HEK293 (cell line): ENCODE results near the gene SBSN.

Experiments used
- GLIS1 ChIP-seq: fragments of 450-650 bp; formaldehyde crosslinking; IDR thresholded peaks from 2 replicates; pipeline ENCODE4 v1.5.1; 2016; ENCODE audit warnings: missing biosample characterization, missing genetic modification characterization
- KLF8 ChIP-seq: fragments of 450-650 bp; formaldehyde crosslinking; IDR thresholded peaks from 2 replicates; pipeline ENCODE4 v1.5.1; 2016; ENCODE audit warnings: missing biosample characterization, missing genetic modification characterization
- SCRT2 ChIP-seq: fragments of 450-650 bp; formaldehyde crosslinking; IDR thresholded peaks from 2 replicates; pipeline ENCODE4 v1.5.1; 2016; ENCODE audit warnings: missing biosample characterization, missing genetic modification characterization
- ZBTB20 ChIP-seq: fragments of 450-650 bp; formaldehyde crosslinking; IDR thresholded peaks from 2 replicates; pipeline ENCODE4 v1.5.1; 2016; ENCODE audit warnings: missing biosample characterization, missing genetic modification characterization
- ZNF133 ChIP-seq: fragments of 450-650 bp; formaldehyde crosslinking; IDR thresholded peaks from 2 replicates; pipeline ENCODE4 v1.5.1; 2016; ENCODE audit warnings: missing biosample characterization, missing genetic modification characterization
- ZNF157 ChIP-seq: fragments of 450-650 bp; formaldehyde crosslinking; IDR thresholded peaks from 2 replicates; pipeline ENCODE4 v1.5.1; 2016; ENCODE audit warnings: missing biosample characterization, missing genetic modification characterization
- ZNF175 ChIP-seq: fragments of 450-650 bp; formaldehyde crosslinking; IDR thresholded peaks from 2 replicates; pipeline ENCODE4 v1.5.1; 2016; ENCODE audit warnings: missing biosample characterization, missing genetic modification characterization
- ZNF292 ChIP-seq: fragments of 450-650 bp; formaldehyde crosslinking; IDR thresholded peaks from 2 replicates; pipeline ENCODE4 v1.5.1; 2016; ENCODE audit warnings: low read depth, missing biosample characterization, missing genetic modification characterization, borderline replicate concordance
- ZNF324 ChIP-seq: fragments of 450-650 bp; formaldehyde crosslinking; IDR thresholded peaks from 2 replicates; pipeline ENCODE4 v1.5.1; 2016; ENCODE audit warnings: missing biosample characterization, missing genetic modification characterization
- ZNF501 ChIP-seq: fragments of 450-650 bp; formaldehyde crosslinking; IDR thresholded peaks from 2 replicates; pipeline ENCODE4 v1.5.1; 2016; ENCODE audit warnings: missing biosample characterization, missing genetic modification characterization
- ZNF510 ChIP-seq: fragments of 450-650 bp; formaldehyde crosslinking; IDR thresholded peaks from 2 replicates; pipeline ENCODE4 v1.5.1; 2018; ENCODE audit warnings: mild to moderate bottlenecking, missing genetic modification characterization, missing biosample characterization; ENCODE audit not compliant: insufficient replicate concordance
- ZNF530 ChIP-seq: fragments of 450-650 bp; formaldehyde crosslinking; IDR thresholded peaks from 2 replicates; pipeline ENCODE4 v1.5.1; 2016; ENCODE audit warnings: low read depth, missing biosample characterization, missing genetic modification characterization
- ZNF544 ChIP-seq: fragments of 450-650 bp; formaldehyde crosslinking; IDR thresholded peaks from 2 replicates; pipeline ENCODE4 v1.5.0; 2017; ENCODE audit warnings: missing biosample characterization, missing genetic modification characterization
- ZNF555 ChIP-seq: fragments of 450-650 bp; formaldehyde crosslinking; conservative IDR thresholded peaks from 2 replicates; pipeline ENCODE4 v1.5.1; 2017; ENCODE audit warnings: missing biosample characterization, mild to moderate bottlenecking, missing genetic modification characterization, inconsistent platforms
- ZNF561 ChIP-seq: fragments of 450-650 bp; IDR thresholded peaks from 2 replicates; pipeline ENCODE4 v1.5.1; 2018; ENCODE audit warnings: missing biosample characterization, missing genetic modification characterization, borderline replicate concordance
- ZNF585B ChIP-seq: fragments of 450-650 bp; formaldehyde crosslinking; IDR thresholded peaks from 2 replicates; pipeline ENCODE4 v1.5.1; 2016; ENCODE audit warnings: missing biosample characterization, missing genetic modification characterization
- ZNF658 ChIP-seq: fragments of 450-650 bp; formaldehyde crosslinking; IDR thresholded peaks from 2 replicates; pipeline ENCODE4; 2016; ENCODE audit warnings: missing biosample characterization, missing genetic modification characterization
- ZNF670 ChIP-seq: fragments of 450-650 bp; formaldehyde crosslinking; IDR thresholded peaks from 2 replicates; pipeline ENCODE4 v1.5.1; 2016; ENCODE audit warnings: missing biosample characterization, missing genetic modification characterization, low read depth
- ZNF707 ChIP-seq: fragments of 450-650 bp; formaldehyde crosslinking; IDR thresholded peaks from 2 replicates; pipeline ENCODE4 v1.5.1; 2016; ENCODE audit warnings: missing biosample characterization, missing genetic modification characterization
- ZNF785 ChIP-seq: fragments of 450-650 bp; formaldehyde crosslinking; IDR thresholded peaks from 2 replicates; pipeline ENCODE4 v1.5.1; 2016; ENCODE audit warnings: missing biosample characterization, missing genetic modification characterization
- ZSCAN16 ChIP-seq: fragments of 450-650 bp; formaldehyde crosslinking; IDR thresholded peaks from 2 replicates; pipeline ENCODE4 v1.5.1; 2016; ENCODE audit warnings: missing biosample characterization, missing genetic modification characterization
- ZSCAN30 ChIP-seq: fragments of 450-650 bp; IDR thresholded peaks from 2 replicates; pipeline ENCODE4 v1.5.1; 2018; ENCODE audit warnings: missing biosample characterization, mild to moderate bottlenecking, missing genetic modification characterization, moderate library complexity
- ZXDB ChIP-seq: fragments of 450-650 bp; formaldehyde crosslinking; IDR thresholded peaks from 2 replicates; pipeline ENCODE4 v1.5.1; 2016; ENCODE audit warnings: missing biosample characterization, missing genetic modification characterization
- TF ChIP-seq, protein P1 (sequence below): fragments of 450-650 bp; formaldehyde crosslinking; optimal IDR thresholded peaks from 2 replicates; pipeline ENCODE3; 2016; ENCODE audit warnings: missing biosample characterization, mild to moderate bottlenecking, missing genetic modification characterization
- TF ChIP-seq, protein P2 (sequence below): fragments of 450-650 bp; formaldehyde crosslinking; IDR thresholded peaks from 2 replicates; pipeline ENCODE4 v1.5.1; 2017; ENCODE audit warnings: missing biosample characterization, mild to moderate bottlenecking, missing genetic modification characterization, moderate library complexity
- TF ChIP-seq, protein P3 (sequence below): fragments of 450-650 bp; formaldehyde crosslinking; IDR thresholded peaks from 2 replicates; pipeline ENCODE4 v1.5.1; 2016; ENCODE audit warnings: missing biosample characterization, missing genetic modification characterization
- TF ChIP-seq, protein P4 (sequence below): fragments of 450-650 bp; formaldehyde crosslinking; IDR thresholded peaks from 2 replicates; pipeline ENCODE4 v1.5.1; 2016; ENCODE audit warnings: missing biosample characterization, missing genetic modification characterization
- TF ChIP-seq, protein P5 (sequence below): fragments of 450-650 bp; formaldehyde crosslinking; IDR thresholded peaks from 2 replicates; pipeline ENCODE4 v1.5.1; 2016; ENCODE audit warnings: missing biosample characterization, missing genetic modification characterization

Gene SBSN

DNA sequence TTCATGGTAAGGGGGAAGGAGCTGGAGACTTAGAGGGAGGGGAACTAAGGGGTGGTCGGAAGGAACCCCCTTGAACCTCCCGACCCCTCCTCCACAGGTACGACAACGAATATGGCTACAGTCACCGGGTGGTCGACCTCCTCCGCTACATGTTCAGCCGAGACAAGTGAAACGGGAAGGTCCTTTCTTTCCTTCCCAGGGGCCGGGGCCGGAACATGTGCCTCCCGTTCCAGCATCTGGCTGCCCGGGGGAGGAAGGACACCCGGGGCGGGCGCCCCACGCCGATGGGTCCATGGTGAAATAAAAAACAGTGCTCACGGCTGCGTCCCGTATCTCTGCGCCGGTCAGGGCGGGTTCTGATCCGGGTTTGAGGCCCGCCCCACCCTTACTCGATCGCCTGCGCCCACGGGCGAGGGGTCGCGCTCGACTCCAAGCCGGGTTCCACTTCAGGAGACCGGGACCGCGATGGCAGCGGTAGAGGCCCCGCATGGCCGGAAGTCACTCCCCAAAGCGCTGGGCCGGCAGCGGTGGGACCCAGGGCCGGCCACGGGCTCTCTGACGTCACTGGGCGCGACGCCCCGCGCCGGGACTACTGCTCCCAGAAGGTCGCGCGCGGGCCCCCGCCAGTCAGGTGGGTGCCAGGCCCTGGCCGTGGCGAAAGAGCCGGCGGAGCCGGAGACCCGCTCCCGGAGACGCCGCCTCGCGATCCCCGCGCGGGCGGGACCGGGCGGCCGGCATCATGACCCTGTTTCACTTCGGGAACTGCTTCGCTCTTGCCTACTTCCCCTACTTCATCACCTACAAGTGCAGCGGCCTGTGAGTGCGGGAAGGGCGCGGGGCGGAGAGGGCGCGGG lies 17.1 kb upstream of the SBSN start, which contains the start of gene TMEM147 (continued):
- TF ChIP-seq, protein P1, sequence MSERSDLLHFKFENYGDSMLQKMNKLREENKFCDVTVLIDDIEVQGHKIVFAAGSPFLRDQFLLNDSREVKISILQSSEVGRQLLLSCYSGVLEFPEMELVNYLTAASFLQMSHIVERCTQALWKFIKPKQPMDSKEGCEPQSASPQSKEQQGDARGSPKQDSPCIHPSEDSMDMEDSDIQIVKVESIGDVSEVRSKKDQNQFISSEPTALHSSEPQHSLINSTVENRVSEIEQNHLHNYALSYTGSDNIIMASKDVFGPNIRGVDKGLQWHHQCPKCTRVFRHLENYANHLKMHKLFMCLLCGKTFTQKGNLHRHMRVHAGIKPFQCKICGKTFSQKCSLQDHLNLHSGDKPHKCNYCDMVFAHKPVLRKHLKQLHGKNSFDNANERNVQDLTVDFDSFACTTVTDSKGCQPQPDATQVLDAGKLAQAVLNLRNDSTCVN, result peak; percentile 99
- TF ChIP-seq, protein P2, sequence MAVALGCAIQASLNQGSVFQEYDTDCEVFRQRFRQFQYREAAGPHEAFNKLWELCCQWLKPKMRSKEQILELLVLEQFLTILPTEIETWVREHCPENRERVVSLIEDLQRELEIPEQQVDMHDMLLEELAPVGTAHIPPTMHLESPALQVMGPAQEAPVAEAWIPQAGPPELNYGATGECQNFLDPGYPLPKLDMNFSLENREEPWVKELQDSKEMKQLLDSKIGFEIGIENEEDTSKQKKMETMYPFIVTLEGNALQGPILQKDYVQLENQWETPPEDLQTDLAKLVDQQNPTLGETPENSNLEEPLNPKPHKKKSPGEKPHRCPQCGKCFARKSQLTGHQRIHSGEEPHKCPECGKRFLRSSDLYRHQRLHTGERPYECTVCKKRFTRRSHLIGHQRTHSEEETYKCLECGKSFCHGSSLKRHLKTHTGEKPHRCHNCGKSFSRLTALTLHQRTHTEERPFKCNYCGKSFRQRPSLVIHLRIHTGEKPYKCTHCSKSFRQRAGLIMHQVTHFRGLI (tag by site-specific recombination), result peak; percentile 64; the same call in 1 of the 2 replicates
- TF ChIP-seq ZNF561 (tag by site-specific recombination) (peak; percentile 100; the same call in 1 of the 2 replicates), KLF8 (peak; percentile 95), ZNF530 (0 out of 2 replicates have a peak, but pooled peaks have one; percentile 50), ZNF555 (tag by site-specific recombination) (no peak), ZSCAN16 (peak; percentile 28; the same call in 1 of the 2 replicates), ZNF324 (0 out of 2 replicates have a peak, but pooled peaks have one; percentile 80), ZNF707 (tag by site-specific recombination) (no peak), ZNF157 (0 out of 2 replicates have a peak, but pooled peaks have one; percentile 29), GLIS1 (tag by site-specific recombination) (peak; percentile 77), ZNF544 (no peak), ZNF585B (tag by site-specific recombination) (0 out of 2 replicates have a peak, but pooled peaks have one; percentile 15), ZNF175 (tag by site-specific recombination) (peak; percentile 51; the same call in 1 of the 2 replicates), ZNF658 (tag by site-specific recombination) (peak; percentile 71; the same call in 1 of the 2 replicates), ZNF785 (tag by site-specific recombination) (peak; percentile 78; the same call in 1 of the 2 replicates), ZNF510 (tag by site-specific recombination) (no peak), ZSCAN30 (peak; percentile 96), SCRT2 (tag by site-specific recombination) (peak; percentile 34; the same call in 1 of the 2 replicates), ZNF292 (tag by site-specific recombination) (no peak), ZNF501 (tag by site-specific recombination) (peak; percentile 85; the same call in 1 of the 2 replicates), ZNF133 (tag by site-specific recombination) (no peak), ZXDB (peak; percentile 99), ZBTB20 (peak; percentile 97), ZNF670 (no peak)
- TF ChIP-seq, protein P3, sequence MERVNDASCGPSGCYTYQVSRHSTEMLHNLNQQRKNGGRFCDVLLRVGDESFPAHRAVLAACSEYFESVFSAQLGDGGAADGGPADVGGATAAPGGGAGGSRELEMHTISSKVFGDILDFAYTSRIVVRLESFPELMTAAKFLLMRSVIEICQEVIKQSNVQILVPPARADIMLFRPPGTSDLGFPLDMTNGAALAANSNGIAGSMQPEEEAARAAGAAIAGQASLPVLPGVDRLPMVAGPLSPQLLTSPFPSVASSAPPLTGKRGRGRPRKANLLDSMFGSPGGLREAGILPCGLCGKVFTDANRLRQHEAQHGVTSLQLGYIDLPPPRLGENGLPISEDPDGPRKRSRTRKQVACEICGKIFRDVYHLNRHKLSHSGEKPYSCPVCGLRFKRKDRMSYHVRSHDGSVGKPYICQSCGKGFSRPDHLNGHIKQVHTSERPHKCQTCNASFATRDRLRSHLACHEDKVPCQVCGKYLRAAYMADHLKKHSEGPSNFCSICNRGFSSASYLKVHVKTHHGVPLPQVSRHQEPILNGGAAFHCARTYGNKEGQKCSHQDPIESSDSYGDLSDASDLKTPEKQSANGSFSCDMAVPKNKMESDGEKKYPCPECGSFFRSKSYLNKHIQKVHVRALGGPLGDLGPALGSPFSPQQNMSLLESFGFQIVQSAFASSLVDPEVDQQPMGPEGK (tag by site-specific recombination), result peak; percentile 96
- TF ChIP-seq, protein P4, sequence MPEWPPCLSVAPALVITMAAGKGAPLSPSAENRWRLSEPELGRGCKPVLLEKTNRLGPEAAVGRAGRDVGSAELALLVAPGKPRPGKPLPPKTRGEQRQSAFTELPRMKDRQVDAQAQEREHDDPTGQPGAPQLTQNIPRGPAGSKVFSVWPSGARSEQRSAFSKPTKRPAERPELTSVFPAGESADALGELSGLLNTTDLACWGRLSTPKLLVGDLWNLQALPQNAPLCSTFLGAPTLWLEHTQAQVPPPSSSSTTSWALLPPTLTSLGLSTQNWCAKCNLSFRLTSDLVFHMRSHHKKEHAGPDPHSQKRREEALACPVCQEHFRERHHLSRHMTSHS (tag by site-specific recombination), result 0 out of 2 replicates have a peak, but pooled peaks have one; percentile 4
- TF ChIP-seq, protein P5, sequence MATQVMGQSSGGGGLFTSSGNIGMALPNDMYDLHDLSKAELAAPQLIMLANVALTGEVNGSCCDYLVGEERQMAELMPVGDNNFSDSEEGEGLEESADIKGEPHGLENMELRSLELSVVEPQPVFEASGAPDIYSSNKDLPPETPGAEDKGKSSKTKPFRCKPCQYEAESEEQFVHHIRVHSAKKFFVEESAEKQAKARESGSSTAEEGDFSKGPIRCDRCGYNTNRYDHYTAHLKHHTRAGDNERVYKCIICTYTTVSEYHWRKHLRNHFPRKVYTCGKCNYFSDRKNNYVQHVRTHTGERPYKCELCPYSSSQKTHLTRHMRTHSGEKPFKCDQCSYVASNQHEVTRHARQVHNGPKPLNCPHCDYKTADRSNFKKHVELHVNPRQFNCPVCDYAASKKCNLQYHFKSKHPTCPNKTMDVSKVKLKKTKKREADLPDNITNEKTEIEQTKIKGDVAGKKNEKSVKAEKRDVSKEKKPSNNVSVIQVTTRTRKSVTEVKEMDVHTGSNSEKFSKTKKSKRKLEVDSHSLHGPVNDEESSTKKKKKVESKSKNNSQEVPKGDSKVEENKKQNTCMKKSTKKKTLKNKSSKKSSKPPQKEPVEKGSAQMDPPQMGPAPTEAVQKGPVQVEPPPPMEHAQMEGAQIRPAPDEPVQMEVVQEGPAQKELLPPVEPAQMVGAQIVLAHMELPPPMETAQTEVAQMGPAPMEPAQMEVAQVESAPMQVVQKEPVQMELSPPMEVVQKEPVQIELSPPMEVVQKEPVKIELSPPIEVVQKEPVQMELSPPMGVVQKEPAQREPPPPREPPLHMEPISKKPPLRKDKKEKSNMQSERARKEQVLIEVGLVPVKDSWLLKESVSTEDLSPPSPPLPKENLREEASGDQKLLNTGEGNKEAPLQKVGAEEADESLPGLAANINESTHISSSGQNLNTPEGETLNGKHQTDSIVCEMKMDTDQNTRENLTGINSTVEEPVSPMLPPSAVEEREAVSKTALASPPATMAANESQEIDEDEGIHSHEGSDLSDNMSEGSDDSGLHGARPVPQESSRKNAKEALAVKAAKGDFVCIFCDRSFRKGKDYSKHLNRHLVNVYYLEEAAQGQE (tag by site-specific recombination), result peak; percentile 55
